ENCODE data around the gene ST3GAL4. TPM values are rescaled to one million over a fixed set of nuclear protein-coding genes. Genes with fewer than 3 reads are reported as not detected.

ST3GAL4 gene
- polyA plus RNA-seq, 1 donor (not counting 4 experiments of a cell fraction or from before 2014, with no cell fraction given) = 24.6 TPM

- Histone ChIP-seq H3K4me2 (ENCODE audit: control insufficient read depth, extremely low read depth, insufficient read depth, low read depth, low read length) (no peak overlapping the region), H3K36me3 (ENCODE audit: control insufficient read depth in 2 of 2, extremely low read depth in 1 of 2, insufficient read depth in 2 of 2, low read length in 2 of 2) (no peaks in the 10 kb centered on the region), H3K9me3 (ENCODE audit: control insufficient read depth, low read depth, low read length) (peaks cover 3% of the 10 kb centered on the region), H3K9ac (ENCODE audit: control insufficient read depth, extremely low read depth, insufficient read depth, low read length) (no peak overlapping the region), H4K20me1 (ENCODE audit: control insufficient read depth, extremely low read depth, insufficient read depth, low read length) (no peaks in the 10 kb centered on the region), H2AFZ (ENCODE audit: control insufficient read depth, low read length) (no peak overlapping the region), H3K4me3 (ENCODE audit: control insufficient read depth in 2 of 3, extremely low read depth in 1 of 3, insufficient read depth in 2 of 3, low read depth in 1 of 3, low read length in 3 of 3) (no peak overlapping the region), H3K4me1 (ENCODE audit: control insufficient read depth, extremely low read depth, insufficient read depth, low read length) (no peaks in the 10 kb centered on the region), H3K27ac (ENCODE audit: control insufficient read depth, insufficient read depth, low read length) (no peak overlapping the region), H3K27me3 (ENCODE audit: control insufficient read depth, extremely low read depth, insufficient read depth, low read length) (peaks cover 49% of the 10 kb centered on the region), H3K79me2 (ENCODE audit: control insufficient read depth, insufficient read depth, low read length) (no peaks in the 10 kb centered on the region), H3K9me1 (ENCODE audit: control insufficient read depth, extremely low read depth, insufficient read depth, low read length) (no peaks in the 10 kb centered on the region)
- DNase-seq (ENCODE audit: low read depth, low spot score) (no peak), FAIRE-seq (no peak)
- dilution Hi-C loops (cut with MboI; ENCODE audit: extremely low pct_ligation_motif_present, low sequenced_read_pairs) = no loop called here
- TF ChIP-seq EZH2 (IDR thresholded peaks at IDR 0.05; ENCODE audit: low read length) (no peak), CTCF (optimal IDR thresholded peaks at IDR 0.05 in 1 of 3, IDR thresholded peaks at IDR 0.05 in 1 of 3, conservative IDR thresholded peaks at IDR 0.05 in 1 of 3; ENCODE audit: extremely low read depth in 1 of 3, insufficient read depth in 2 of 3, low read length in 3 of 3) (no peak)
These were observed 106.9 kb downstream of the ST3GAL4 start for GRCh38 chr11:126462422-126462821.

Small RNA genes within 50 kb of the gene (small RNA-seq; reads per million reads assigned to genes)
- gene AP001318.3 (ENCODE audit: insufficient read length in 3 of 3, low read depth in 3 of 3, low replicate concordance in 1 of 3) = 0 reads per million in 3 experiments

Other genes with a start within 250 kb of the ST3GAL4 start
- 23.8 to 24.7 TPM (median 23.8 TPM) in 3 replicates for gene RPUSD4, start 144.0 kb upstream of the ST3GAL4 start, polyA plus RNA-seq
- gene FAM118B, start 143.9 kb upstream of the ST3GAL4 start, polyA plus RNA-seq = 26.5 to 32.0 TPM (median 28.0 TPM) in 3 replicates
- 50.7 to 96.1 TPM (median 56.0 TPM) in 3 replicates for gene SRPRA, start 86.8 kb upstream of the ST3GAL4 start, polyA plus RNA-seq
- 16.4 to 23.1 TPM (median 20.8 TPM) in 3 replicates for gene FOXRED1, start 86.5 kb upstream of the ST3GAL4 start, polyA plus RNA-seq
- gene TIRAP, start 72.6 kb upstream of the ST3GAL4 start, polyA plus RNA-seq = 2.9 to 5.2 TPM (median 3.2 TPM) in 3 replicates
- 21.9 to 50.1 TPM (median 31.3 TPM) in 3 replicates for gene DCPS, start 51.6 kb upstream of the ST3GAL4 start, polyA plus RNA-seq